ENCODE data around the gene DNPH1.

Gene DNPH1

DNA sequence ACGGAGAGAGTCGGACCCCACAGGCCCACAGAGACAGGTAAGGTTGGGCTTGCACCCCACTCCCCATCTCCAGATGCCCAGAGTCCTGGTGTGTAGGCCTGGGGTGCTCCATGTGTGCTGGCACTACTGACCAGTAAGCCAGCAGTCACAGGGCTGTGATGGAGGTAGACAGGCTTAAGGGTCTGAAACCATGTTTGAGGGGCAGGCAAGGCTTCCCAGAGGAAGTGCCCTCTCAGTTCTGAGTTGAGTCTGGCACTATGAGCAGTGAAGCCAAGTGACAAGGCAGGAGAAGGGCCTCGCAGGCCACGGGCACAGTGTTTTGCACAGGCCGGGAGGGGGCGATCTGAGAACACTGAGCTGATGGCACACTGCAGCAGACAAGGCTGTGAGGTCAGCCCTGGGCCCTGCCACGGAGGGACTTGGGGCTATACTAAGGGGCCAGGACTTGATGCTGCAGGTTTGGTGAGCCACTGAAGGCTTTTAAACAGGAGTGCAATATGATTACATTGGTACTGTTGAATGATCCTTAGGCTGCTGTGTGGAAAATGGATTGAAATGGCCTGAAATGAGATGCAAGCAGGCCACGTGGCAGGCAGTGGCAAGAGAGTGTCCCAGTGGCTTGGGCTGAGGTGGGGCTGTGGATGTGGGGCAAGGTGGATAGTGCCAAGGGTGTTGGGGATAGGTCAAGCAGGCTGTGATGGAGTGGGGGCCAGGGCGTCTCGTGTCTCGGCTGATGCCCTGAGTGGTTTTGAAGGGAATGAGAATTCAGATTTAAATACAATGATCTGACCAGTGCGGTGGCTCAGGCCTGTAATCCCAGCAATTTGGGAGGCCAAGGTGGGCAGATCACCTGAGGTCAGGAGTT, 34.3 kb upstream of the DNPH1 start:
- DNase-seq (ENCODE audit: low spot score): peak; percentile 83

DNA sequence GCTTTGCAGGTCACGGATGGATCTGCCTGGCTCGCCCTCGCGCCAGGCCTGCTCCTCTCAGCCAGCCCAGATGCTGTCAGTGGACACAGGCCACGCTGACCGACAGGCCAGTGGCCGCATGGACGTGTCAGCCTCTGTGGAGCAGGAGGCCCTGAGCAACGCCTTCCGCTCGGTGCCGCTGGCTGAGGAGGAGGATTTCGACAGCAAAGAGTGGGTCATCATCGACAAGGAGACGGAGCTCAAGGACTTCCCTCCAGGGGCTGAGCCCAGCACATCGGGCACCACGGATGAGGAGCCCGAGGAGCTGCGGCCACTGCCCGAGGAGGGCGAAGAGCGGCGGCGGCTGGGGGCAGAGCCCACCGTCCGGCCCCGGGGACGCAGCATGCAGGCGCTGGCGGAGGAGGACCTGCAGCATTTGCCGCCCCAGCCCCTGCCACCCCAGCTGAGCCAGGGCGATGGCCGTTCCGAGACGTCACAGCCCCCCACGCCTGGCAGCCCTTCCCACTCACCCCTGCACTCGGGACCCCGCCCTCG, 33.6 kb upstream of the DNPH1 start:
- DNase-seq (ENCODE audit: low spot score): no peak

DNA sequence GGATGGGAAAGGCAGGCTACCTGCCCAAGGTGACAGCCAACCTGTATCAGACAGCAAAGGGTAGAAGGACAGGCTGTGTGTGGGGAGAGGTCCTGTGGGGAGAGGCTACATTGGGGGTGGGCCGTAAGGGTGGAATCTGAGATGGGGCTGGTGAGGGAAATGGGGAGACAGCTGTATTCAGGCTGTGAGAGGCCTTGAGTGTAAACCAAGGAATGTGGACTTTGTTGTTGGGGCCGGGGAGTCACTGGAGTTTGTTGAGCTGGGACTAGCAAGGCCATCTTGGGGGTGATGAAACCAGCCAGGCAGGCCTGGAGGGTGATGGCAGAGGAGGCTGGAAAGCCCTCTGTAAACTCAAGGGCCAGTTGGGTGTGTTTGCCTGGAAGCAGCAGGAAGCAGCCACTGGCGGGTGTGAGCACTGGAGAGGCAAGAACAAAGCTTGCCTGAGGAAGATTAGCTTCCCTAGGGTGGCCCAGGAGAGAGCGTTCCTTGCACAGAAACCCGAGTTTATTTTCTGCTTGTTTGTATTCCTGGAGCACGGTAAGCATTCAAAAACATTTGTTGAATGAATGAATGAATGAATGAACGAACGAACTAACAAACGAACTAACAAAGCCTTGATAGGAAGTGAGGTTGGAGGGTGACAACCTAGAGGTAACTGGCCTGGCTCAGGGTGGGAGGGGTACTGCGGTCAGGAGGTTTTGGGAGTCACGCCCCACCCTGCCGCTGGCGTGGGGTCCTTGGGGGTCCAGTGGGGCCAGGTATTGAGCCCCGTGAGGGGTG, 32.9 kb upstream of the DNPH1 start:
- DNase-seq (ENCODE audit: low spot score): no peak

DNA sequence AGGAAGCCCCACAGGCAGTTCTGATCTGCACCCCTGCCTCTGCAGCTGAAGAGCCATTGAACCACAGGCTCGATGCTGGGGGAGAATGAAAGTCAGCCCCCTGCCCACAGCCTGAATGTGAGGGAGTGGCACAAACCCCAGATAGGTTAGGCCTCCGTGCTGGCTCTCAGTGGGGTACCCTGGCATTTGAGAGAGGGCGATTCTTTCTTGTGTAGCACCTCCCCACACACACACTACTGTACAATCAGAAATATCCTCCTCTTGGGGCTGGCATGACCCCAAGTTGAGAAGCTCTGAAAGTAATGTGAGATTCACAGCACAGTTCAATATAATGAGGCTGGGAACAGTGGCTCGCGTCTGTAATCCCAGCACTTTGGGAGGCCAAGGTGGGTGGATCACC, 31.9 kb upstream of the DNPH1 start:
- DNase-seq (ENCODE audit: low spot score): no peak

DNA sequence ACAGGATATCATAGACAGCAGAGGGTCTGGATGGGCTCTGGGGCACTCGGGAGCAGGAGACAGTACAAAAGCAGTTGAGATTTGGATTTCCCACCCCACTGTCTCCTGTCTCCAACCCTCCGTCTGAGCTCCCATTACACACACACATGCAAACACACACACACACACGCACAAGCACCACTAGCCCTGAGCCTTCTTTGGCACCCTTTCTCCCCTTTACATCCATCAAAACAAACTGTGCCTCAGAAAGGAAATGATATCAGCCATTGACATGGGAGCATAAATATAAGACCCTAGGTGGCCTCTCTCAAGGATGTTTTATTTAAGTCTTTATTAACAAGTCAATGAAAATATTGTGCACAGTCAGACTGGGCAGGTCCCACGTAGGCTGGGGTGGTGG, 31.5 kb upstream of the DNPH1 start:
- no peak for DNase-seq (ENCODE audit: low spot score)

DNA sequence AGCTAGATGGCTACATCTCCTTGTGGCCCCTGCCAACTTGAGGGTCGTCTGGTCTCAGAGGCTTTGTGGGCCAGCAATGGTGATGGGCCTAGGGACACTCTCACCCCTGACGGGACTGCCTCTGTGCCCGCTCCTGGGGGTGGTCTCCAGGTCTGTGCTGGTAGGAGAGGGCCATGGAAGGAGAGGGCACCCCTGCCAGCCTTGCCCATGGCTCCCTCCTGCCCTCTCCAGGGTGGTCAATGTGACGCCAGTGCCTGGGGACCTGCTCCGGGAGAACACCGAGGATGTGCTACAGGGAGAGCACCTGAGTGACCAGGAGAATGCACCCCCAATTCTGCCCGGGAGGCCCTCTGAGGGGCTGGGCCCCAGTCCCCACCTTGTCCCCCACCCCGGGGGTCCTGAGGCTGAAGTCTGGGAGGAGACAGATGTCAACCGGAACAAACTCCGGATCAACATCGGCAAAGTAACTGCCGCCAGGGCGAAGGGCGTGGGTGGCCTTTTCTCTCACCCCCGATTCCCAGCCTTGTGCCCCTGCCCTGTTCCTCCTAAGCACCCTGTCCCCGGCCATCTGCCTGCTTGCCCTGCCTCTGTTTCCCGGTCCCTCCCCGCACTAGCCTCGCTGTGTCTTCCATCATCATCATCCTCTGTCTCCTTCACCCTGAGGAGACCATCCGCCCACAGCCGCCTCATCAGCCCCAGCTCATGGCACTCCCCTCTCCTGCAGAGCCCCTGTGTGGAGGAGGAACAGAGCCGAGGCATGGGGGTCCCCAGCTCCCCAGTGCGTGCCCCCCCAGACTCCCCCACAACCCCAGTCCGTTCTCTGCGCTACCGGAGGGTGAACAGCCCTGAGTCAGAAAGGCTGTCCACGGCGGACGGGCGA, 29.8 kb upstream of the DNPH1 start:
- no peak for DNase-seq (ENCODE audit: low spot score)

DNA sequence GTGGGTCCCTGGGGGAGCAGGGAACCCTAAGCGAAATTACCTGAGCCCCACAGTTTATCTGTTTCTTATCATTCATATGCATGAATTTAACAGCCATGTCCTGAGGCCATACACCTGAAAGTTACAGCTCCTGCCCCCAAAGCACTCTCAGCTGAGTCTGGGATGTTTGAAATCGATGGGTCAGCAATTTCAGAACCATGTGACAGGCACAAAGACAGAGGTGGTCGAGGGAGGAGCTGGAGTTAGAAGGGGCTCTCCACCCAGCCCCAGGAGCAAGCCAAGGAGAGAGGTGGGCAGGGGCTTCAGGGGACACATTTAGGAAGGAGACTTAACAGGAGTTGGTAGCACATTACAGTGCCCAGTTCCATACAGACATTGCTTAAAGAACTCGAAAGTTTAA, 28.9 kb upstream of the DNPH1 start:
- no peak for DNase-seq (ENCODE audit: low spot score)

DNA sequence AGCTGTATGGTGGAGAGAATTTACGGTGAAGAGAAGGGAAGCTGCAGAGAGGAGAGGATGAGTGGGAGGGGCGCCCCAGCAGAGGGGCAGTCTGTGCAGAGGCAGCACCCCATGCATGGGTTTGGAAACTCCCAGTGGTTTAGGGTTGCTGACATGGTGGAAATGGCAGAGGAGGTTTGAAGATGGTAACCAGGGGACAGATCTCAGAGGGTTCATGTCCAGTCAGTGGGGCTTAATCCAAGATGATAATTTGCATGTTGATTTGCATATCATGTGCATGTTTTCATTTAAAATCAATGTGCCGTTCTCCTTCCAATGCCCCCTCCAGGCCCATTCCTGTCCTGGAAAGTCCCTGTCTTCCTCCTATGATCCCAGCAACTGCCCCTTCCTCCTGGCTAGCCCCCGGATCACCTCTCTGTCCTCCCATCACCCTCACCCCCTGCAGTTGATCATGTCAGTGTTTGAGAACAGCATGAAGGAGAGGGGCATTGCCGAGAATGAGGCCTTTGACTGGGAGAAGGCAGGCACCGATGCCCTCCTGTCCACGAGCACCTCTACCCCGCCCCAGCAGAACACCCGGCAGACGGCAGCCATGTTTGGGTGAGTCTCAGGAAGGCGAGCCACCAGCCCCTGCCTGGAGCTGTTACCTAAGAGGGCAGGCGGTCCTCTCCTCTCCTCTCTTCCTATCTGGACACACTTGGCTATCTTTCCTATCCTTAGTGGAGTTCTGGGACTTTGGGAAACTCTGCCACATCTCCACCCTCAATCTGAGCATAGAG, 28.3 kb upstream of the DNPH1 start:
- DNase-seq (ENCODE audit: low spot score): no peak

DNA sequence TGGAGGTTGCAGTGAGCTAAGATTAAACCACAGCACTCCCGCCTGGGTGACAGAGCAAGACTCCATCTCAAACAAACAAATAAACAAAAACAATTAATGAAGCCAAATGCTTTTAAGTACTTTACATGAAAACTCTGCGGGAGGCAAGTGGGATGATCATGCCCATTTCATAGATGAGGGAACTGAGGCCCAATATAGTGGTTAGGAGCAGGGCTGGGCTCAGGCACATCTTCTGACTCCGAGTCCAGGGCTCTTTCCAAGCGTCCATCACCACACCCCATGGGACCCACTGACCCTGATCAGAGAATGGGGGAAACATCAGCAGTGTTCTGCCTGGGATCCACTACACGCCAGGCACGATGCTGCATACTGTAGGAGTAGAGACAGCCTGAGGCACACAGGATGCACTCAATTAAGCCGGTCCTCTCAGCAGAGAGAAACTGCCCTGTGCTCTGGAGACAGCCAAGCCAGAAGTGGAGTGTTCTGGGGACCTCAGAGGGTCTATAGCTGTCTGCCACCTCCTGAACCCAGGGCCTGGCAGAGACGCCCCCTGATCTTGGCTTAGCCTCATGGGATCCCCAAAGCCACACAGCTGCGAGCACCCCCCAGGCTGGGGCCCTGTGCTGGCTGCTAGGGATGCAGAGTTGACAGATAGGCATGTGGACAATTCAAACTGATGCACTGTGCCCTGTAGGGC, 27.5 kb upstream of the DNPH1 start:
- DNase-seq (ENCODE audit: low spot score): no peak

DNA sequence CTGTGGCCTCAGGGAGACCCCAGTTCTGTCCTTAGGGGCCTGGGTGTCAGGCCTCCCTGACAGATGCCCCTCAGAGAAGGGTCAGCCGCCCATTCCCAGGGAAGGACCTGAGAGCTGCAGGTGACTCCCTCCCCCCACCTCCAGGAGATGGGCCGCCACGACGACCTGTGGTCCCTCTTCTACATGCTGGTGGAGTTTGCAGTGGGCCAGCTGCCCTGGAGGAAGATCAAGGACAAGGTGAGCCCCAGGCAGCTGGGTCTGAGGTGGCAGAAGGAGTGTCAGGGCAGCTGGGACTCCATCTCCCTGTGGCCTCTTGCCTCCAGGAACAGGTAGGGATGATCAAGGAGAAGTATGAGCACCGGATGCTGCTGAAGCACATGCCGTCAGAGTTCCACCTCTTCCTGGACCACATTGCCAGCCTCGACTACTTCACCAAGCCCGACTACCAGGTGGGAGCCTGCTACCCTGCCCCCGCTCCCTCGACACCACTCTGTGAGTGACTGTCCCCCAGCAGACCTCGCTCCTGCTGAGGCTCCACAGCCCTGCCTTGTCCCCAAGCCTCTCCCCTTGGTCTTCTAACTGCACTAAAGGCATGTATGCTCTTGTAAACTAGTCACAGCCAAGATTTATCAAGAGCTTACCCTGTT, 26.2 kb upstream of the DNPH1 start:
- DNase-seq (ENCODE audit: low spot score): no peak

DNA sequence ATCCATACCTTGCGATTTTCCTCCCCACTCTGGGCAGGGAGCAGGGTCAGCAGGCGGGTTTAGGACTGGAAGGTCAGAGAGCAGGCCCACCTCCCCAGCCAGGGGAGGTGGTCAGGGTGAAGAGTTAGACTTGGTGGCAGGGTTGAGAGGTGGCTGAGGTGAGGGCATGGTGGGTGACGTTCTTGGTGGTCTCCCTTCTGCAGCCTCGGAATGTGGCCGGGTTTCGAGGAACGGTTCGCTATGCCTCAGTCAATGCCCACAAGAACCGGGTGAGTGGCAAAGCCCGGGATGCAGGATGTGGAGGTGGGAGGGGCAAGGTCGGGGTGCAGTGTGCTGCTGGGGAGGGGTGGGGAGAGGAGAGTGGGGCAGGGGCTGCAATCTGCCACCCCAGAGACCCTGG, 25.6 kb upstream of the DNPH1 start:
- DNase-seq (ENCODE audit: low spot score): no peak

DNA sequence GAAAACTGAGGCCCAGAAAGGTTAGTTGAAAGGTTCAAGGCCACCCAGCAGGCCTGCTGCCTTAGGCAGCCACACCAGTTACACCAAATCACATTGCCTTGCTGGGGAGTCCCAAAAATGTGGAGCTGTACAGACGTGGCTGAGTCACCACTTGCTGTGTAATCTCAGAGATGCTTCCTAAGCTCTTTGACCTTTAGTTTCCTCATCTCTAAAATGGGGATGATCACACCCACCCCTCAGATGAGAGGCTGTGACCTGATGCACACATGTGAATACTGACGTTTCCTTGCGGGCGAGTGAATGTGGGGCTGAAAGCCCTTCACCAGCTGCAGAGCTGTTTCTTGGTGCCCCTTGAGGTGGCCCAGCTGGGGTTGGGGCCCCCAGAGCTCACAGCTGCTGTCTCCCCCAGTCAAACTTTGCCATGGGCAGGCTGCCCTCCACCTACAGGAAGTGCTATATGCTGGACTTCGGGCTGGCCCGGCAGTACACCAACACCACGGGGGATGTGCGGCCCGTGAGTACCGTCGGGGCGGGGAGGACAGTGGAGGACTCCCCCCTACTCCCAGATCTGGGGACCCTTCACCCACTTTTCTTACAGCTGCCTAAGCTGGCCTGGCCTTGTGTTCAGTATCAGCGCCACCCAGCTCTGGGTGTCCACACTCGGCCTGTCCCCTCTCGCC, 25.0 kb upstream of the DNPH1 start:
- no peak for DNase-seq (ENCODE audit: low spot score)

DNA sequence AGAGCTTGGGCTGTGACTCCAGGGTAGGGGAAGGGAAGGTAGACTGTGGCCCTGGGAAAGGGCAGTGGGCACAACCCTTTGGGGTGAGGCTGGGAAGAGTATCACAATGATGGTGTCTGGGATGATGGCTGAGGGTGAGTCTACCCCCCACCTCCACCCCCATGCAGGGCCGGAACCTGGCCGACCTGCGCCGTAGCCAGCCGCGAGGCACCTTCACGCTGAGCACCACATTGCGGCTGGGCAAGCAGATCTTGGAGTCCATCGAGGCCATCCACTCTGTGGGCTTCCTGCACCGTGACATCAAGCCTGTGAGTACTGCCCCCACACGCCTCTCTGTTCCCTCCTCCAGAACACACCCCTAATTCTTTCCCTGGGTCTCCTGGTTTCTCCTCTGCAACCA, 24.1 kb upstream of the DNPH1 start:
- no peak for DNase-seq (ENCODE audit: low spot score)

DNA sequence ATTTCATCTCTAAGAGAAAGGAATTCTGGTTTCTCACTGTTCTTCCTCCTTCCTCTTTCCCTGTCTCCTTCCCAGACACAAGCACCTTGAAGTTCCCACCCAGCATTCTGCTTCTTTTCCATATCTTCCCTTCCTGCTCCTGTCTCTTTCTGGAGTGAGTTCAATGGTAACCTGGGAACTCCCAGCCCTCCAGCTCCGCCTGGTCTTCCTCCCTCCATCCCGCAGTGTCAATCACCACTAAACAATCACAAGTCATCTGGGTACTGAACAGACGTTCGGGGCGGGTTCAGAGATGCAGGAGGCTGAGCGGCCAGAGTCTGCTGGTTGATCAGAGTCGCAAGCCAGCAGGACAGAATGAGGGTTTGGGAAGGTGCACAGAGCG, 21.7 kb upstream of the DNPH1 start:
- DNase-seq (ENCODE audit: low spot score): no peak

DNA sequence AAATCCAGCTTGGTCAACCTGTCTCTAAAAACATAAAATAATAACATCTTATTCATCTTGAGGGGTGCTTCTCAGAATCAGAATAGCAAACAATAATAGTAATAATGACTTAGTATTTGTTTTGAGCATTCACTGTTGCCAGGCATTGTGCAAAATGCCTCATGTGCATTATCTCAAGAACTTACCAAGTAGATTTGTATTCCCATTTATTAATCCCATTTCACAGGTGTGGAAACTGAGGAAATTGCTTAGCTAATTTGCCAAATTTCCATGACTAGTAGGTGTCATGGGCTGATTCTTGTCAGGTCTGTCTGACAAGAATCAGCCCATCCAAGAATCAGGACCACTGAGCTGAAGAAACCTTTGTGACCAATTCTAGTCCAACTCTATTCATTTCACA, 19.5 kb upstream of the DNPH1 start:
- DNase-seq (ENCODE audit: low spot score): no peak

DNA sequence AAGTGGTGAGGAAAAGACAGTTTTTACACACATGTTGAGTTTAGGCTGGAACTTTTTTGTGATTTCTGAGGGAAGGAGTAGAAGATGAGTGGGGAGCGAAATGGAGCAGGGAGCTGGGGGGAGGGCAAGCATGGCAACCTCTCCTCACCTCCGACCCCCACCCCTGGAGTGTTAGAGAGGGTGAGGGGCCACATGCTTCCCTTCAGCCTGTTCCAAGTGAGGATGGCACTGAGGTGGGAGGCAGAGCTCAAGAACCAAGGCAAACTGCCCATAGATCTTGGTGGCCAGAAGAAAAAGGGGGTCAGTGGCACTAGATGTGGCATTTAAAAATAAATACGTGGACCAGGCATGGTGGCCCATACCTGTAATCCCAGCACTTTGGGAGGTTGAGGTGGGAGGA, 18.8 kb upstream of the DNPH1 start:
- DNase-seq (ENCODE audit: low spot score): no peak

DNA sequence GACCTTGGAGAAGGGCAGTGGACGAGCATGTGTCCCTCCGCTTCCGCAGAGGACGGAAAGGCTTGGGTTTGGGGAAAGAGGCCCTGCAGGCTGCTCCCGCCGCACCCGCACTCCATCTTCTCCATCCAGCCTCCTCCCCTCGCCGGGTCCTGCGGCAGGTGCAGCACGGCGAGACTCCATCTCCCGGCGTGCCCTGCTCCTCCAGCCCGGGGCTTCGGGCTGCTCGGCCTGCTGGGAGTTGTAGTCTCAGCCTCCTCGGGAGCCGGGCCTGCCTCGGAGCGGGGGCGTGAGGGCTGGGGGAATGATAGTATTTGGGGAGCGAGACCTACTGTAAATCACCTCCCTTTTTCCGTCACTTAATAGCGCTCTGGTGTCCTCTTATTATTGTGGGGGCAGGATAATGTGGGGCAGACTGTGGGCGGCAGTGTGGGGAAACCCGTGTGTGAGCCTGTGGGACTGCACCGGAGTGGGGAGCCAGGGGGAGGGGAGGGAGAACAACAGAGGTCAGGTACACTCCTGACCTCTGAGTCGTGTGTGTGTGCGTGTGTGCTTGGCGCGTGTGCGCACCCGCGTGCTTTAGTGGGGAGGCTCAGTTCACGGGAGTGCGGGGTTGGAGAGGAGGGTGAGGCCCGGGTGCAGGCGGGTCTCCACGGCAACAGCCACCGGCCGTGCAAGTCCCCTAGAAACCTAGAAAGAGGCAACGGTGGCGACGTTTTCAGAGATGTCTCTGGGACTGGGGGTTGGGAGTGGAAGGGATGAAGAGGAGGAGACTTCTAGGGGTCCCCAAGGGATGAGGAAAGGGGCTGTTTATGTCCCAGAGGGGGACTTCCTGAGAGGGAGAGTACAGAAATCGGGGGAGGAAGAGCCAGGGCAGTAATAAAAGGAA, 18.1 kb upstream of the DNPH1 start:
- DNase-seq (ENCODE audit: low spot score): peak; percentile 90

DNA sequence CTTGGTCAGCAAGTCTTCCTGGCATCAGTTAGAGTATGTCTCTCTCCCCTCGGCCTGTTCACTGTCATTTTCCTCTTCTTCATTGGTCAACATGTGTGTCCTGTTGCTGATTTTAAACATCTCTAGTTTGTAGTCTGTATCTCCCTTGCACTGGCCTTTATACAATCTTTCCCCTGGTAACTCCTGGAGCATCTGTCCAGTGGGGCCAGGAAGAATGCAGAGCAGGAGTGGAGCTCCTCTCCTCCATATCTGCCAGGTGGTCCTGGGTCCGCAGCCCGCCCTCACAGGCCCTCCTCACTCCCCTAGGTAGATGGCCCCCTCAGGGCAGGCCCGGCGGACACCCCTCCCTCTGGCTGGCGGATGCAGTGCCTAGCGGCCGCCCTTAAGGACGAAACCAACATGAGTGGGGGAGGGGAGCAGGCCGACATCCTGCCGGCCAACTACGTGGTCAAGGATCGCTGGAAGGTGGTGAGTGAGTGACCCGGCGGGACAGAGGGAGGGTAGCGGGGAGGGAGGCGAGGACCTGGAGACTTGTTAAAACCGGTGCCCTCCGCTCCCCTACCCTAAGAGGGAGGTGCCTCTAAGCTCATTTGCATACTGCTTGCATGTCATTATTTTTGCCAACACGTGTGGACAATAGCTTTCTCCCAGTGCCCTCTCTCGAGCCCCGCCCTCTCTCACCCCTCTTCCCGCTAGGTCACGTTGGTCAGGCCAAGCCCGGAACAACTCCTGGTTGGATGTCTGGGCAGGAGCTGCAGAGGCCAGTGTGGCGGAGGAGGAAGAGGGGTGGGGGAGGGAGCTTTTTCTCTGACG, 17.2 kb upstream of the DNPH1 start:
- DNase-seq (ENCODE audit: low spot score): peak; percentile 62
